ENCODE data around the gene OR2AG2.

DNA sequence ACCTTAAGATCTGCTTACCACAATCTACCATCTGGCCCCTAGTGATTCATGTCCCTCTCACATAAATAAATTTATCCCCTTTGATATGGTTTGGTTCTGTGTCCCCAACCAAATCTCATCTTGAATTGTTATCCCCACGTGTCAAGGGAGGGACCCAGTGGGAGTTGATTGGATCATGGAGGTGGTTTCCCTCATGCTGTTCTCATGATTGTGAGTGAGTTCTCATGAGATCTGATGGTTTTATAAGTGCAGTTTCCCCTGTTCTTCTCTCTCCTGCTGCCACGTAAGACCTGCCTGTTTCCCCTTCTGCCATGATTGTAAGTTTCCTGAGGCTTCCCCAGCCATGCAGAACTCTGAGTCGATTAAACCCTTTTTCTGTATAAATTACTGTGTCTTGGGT is 37.2 kb downstream of the OR2AG2 start:
- TF ChIP-seq THRAP3 (IDR thresholded peaks at IDR 0.05; ENCODE audit: borderline replicate concordance), result no peak
- no peak for TF ChIP-seq ZNF586 (CRISPR knock-in tag; conservative IDR thresholded peaks at IDR 0.05)
- TF ChIP-seq, protein P1, sequence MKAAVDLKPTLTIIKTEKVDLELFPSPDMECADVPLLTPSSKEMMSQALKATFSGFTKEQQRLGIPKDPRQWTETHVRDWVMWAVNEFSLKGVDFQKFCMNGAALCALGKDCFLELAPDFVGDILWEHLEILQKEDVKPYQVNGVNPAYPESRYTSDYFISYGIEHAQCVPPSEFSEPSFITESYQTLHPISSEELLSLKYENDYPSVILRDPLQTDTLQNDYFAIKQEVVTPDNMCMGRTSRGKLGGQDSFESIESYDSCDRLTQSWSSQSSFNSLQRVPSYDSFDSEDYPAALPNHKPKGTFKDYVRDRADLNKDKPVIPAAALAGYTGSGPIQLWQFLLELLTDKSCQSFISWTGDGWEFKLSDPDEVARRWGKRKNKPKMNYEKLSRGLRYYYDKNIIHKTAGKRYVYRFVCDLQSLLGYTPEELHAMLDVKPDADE (conservative IDR thresholded peaks at IDR 0.05; ENCODE audit: control insufficient read depth, low read depth, low read length), result no peak
- no peak for TF ChIP-seq POLR2A (conservative IDR thresholded peaks at IDR 0.05)
- no peak for TF ChIP-seq CTCF (IDR thresholded peaks at IDR 0.05 in 2 of 3, conservative IDR thresholded peaks at IDR 0.05 in 1 of 3; ENCODE audit: insufficient read depth in 2 of 3, low read depth in 1 of 3, low read length in 3 of 3)
- no peak for TF ChIP-seq EZH2 (IDR thresholded peaks at IDR 0.05; ENCODE audit: borderline replicate concordance, low read depth, low read length)
- no peak for TF ChIP-seq MAZ (CRISPR knock-in tag; conservative IDR thresholded peaks at IDR 0.05 in 1 of 2, IDR thresholded peaks at IDR 0.05 in 1 of 2)
- no peak for TF ChIP-seq FOXM1 (IDR thresholded peaks at IDR 0.05; ENCODE audit: low read depth)
- no peak for TF ChIP-seq FOXM1 (CRISPR knock-in tag; IDR thresholded peaks at IDR 0.05; ENCODE audit: low read depth)
- no peak for TF ChIP-seq MBD2 (IDR thresholded peaks at IDR 0.05; ENCODE audit: borderline replicate concordance, low read depth)
- TF ChIP-seq, protein P2, sequence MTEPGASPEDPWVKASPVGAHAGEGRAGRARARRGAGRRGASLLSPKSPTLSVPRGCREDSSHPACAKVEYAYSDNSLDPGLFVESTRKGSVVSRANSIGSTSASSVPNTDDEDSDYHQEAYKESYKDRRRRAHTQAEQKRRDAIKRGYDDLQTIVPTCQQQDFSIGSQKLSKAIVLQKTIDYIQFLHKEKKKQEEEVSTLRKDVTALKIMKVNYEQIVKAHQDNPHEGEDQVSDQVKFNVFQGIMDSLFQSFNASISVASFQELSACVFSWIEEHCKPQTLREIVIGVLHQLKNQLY (CRISPR knock-in tag; conservative IDR thresholded peaks at IDR 0.05), result no peak
- TF ChIP-seq SMC3 (conservative IDR thresholded peaks at IDR 0.05; ENCODE audit: insufficient read depth, low read depth, low read length), result no peak
- TF ChIP-seq CLOCK (CRISPR knock-in tag; IDR thresholded peaks at IDR 0.05; ENCODE audit: borderline replicate concordance), result no peak

Data from K562 (cell line).